Measurements from ENCODE around the gene C20orf144.
"Not testable (repeated sequence)": the region's sequence is repeated elsewhere in the genome, so short reads cannot be mapped to it uniquely, and the experiment has no call there.

The C20orf144 gene

DNA sequence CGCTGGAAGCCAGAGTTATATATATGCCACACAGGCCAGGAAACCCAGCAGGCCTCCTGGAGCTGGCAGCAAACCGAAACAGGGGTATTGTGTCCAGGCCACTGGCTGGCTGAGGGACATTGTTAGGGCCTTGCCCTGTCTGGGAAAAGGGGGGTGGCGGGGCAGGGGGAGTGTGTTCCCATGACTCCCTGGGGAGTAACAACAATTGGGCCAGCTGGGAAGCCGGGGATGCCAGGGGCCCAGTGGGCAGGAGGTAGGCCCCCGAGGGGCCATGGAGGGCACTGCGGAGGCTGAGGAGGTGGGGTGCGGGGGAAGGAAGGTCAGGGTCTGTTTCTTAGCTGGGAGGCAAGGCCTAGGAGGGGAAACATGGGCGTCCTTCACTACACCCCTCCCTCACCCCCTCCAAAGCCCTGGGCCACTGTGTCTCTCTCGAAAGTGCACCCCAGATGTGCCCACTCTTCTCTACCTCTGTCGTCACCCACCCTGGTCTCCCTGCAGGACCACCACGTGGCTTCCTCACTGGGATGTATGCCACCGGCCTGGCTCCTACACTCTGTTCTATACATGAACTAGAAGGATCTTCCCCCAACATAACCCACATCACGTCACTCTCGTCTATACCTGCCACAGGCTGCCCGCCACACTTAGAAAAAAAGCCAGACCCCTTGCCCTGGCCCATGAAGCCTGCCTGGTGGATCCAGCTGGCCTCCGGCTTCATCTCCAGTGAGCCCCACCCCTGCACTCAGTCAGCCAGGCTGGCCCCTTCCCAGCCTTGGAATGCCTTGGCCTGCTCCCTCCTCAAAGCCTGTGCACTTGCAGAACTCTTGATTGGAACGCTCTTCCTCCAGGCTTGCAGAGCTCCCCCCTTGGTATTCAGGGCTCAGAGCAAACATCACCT lies 31.9 kb downstream of the C20orf144 start:
- no peaks in the 10 kb centered on the region for H3K27me3 ChIP-seq (ENCODE audit: insufficient read depth, low read depth)
- H3K4me1 ChIP-seq (ENCODE audit: low read depth, poor library complexity, severe bottlenecking) = peaks cover 2% of the 10 kb centered on the region
- no peaks in the 10 kb centered on the region for H3K79me2 ChIP-seq (ENCODE audit: insufficient read depth, low read depth)
- no peak overlapping the region for H3K4me2 ChIP-seq
- TF ChIP-seq, protein P1, sequence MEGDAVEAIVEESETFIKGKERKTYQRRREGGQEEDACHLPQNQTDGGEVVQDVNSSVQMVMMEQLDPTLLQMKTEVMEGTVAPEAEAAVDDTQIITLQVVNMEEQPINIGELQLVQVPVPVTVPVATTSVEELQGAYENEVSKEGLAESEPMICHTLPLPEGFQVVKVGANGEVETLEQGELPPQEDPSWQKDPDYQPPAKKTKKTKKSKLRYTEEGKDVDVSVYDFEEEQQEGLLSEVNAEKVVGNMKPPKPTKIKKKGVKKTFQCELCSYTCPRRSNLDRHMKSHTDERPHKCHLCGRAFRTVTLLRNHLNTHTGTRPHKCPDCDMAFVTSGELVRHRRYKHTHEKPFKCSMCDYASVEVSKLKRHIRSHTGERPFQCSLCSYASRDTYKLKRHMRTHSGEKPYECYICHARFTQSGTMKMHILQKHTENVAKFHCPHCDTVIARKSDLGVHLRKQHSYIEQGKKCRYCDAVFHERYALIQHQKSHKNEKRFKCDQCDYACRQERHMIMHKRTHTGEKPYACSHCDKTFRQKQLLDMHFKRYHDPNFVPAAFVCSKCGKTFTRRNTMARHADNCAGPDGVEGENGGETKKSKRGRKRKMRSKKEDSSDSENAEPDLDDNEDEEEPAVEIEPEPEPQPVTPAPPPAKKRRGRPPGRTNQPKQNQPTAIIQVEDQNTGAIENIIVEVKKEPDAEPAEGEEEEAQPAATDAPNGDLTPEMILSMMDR (conservative IDR thresholded peaks at IDR 0.05; ENCODE audit: low read depth, low read length) = no peak
- H3K9ac ChIP-seq = no peak overlapping the region
- H2AFZ ChIP-seq (ENCODE audit: low read depth) = no peak overlapping the region
- no peak overlapping the region for H3K27ac ChIP-seq
- H3K4me3 ChIP-seq (IDR thresholded peaks at IDR 0.05; ENCODE audit: insufficient read depth, low read depth, low read length) = no peak overlapping the region
- H4K20me1 ChIP-seq (ENCODE audit: insufficient read depth) = no peaks in the 10 kb centered on the region
- no peaks in the 10 kb centered on the region for H3K36me3 ChIP-seq (ENCODE audit: insufficient read depth)

DNA sequence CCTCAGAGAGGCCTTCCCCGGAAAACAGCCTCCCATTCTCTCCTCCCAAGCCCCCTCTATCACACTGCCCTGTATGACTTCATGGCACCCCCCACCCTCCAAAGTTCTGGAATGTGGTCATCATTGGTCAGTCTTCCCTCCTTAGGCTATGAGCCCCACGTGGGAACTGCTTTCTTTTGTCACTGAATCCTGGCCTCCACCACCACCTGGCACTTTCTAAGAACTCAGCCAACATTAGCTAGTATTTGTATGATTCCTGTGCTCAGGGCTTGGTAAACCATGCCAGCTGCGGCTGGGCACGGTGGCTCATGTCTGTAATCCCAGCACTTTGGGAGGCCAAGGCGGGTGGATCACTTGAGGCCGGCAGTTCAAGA lies 32.5 kb downstream of the C20orf144 start:
- Histone ChIP-seq H3K36me3 (ENCODE audit: insufficient read depth) (no peaks in the 10 kb centered on the region), H3K27me3 (ENCODE audit: insufficient read depth, low read depth) (no peaks in the 10 kb centered on the region), H3K27ac (no peak overlapping the region), H4K20me1 (ENCODE audit: insufficient read depth) (no peaks in the 10 kb centered on the region), H3K9ac (no peak overlapping the region), H2AFZ (ENCODE audit: low read depth) (no peak overlapping the region), H3K4me1 (ENCODE audit: low read depth, poor library complexity, severe bottlenecking) (no peaks in the 10 kb centered on the region), H3K79me2 (ENCODE audit: insufficient read depth, low read depth) (no peaks in the 10 kb centered on the region), H3K4me3 (IDR thresholded peaks at IDR 0.05; ENCODE audit: insufficient read depth, low read depth, low read length) (no peak overlapping the region), H3K4me2 (no peak overlapping the region)
- TF ChIP-seq, protein P1 (conservative IDR thresholded peaks at IDR 0.05; ENCODE audit: low read depth, low read length) = no peak

DNA sequence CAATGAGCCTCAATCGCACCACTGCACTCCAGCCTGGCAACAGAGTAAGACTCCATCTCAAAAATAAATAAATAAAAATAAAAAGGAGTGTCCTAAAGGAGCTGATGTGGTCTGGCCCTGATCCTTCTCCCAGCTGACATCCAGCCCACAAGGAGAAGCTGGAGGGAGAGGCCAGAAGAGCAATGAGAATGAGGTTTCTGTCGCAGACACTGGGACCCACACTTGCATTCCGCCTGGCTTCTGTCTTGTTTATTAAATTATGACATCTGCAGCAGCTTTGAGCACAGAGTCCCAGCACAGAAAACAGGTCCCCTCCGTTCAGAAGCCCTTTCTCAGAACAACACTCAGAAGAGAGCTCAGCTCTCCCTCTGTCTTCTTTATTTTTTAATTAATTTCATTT lies 34.3 kb downstream of the C20orf144 start:
- H2AFZ ChIP-seq (ENCODE audit: low read depth) = no peak overlapping the region
- H3K36me3 ChIP-seq (ENCODE audit: insufficient read depth) = no peaks in the 10 kb centered on the region
- no peaks in the 10 kb centered on the region for H3K79me2 ChIP-seq (ENCODE audit: insufficient read depth, low read depth)
- no peaks in the 10 kb centered on the region for H4K20me1 ChIP-seq (ENCODE audit: insufficient read depth)
- no peaks in the 10 kb centered on the region for H3K27me3 ChIP-seq (ENCODE audit: insufficient read depth, low read depth)
- no peak overlapping the region for H3K4me3 ChIP-seq (IDR thresholded peaks at IDR 0.05; ENCODE audit: insufficient read depth, low read depth, low read length)
- H3K4me2 ChIP-seq = no peak overlapping the region
- no peak overlapping the region for H3K9ac ChIP-seq
- TF ChIP-seq, protein P1 (conservative IDR thresholded peaks at IDR 0.05; ENCODE audit: low read depth, low read length) = no peak
- H3K4me1 ChIP-seq (ENCODE audit: low read depth, poor library complexity, severe bottlenecking) = no peaks in the 10 kb centered on the region
- H3K27ac ChIP-seq = no peak overlapping the region

DNA sequence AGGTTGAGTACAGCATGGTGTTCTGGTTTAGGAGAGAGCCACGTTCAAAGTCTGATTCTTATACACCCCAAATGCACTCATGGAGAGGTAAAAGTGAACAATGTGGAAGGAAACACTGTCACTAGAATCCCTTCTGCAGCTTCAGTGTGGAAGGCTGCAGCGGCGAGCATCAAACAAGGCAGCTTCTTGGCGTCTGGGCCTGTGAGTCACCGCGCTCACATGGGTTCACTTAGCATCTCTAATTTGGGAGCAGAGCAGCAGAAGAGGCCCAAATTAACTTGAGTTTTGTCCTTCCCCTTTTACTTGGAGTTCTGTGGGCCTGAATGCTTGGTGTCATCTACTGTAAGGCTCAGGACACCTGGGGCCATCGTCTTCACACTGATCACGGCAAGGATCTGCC lies 35.0 kb downstream of the C20orf144 start:
- Histone ChIP-seq H3K36me3 (ENCODE audit: insufficient read depth) (no peaks in the 10 kb centered on the region), H3K27me3 (ENCODE audit: insufficient read depth, low read depth) (no peaks in the 10 kb centered on the region), H3K27ac (no peak overlapping the region), H3K9ac (no peak overlapping the region), H3K79me2 (ENCODE audit: insufficient read depth, low read depth) (no peaks in the 10 kb centered on the region), H3K4me3 (IDR thresholded peaks at IDR 0.05; ENCODE audit: insufficient read depth, low read depth, low read length) (no peak overlapping the region), H3K4me1 (ENCODE audit: low read depth, poor library complexity, severe bottlenecking) (no peaks in the 10 kb centered on the region), H3K4me2 (no peak overlapping the region), H4K20me1 (ENCODE audit: insufficient read depth) (no peaks in the 10 kb centered on the region), H2AFZ (ENCODE audit: low read depth) (no peak overlapping the region)
- TF ChIP-seq, protein P1 (conservative IDR thresholded peaks at IDR 0.05; ENCODE audit: low read depth, low read length) = no peak

DNA sequence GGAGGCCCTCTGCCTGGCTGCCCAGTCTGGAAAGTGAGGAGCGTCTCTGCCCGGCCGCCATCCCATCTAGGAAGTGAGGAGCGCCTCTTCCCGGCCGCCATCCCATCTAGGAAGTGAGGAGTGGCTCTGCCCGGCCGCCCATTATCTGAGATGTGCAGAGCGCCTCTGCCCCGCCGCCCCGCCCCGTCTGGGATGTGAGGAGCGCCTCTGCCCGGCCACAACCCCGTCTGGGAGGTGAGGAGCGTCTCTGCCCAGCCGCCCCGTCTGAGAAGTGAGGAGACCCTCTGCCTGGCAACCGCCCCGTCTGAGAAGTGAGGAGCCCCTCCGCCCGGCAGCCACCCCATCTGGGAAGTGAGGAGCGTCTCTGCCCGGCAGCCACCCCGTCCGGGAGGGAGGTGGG lies 36.8 kb downstream of the C20orf144 start:
- not testable (repeated sequence) for H4K20me1 ChIP-seq (ENCODE audit: insufficient read depth); H3K4me2 ChIP-seq

DNA sequence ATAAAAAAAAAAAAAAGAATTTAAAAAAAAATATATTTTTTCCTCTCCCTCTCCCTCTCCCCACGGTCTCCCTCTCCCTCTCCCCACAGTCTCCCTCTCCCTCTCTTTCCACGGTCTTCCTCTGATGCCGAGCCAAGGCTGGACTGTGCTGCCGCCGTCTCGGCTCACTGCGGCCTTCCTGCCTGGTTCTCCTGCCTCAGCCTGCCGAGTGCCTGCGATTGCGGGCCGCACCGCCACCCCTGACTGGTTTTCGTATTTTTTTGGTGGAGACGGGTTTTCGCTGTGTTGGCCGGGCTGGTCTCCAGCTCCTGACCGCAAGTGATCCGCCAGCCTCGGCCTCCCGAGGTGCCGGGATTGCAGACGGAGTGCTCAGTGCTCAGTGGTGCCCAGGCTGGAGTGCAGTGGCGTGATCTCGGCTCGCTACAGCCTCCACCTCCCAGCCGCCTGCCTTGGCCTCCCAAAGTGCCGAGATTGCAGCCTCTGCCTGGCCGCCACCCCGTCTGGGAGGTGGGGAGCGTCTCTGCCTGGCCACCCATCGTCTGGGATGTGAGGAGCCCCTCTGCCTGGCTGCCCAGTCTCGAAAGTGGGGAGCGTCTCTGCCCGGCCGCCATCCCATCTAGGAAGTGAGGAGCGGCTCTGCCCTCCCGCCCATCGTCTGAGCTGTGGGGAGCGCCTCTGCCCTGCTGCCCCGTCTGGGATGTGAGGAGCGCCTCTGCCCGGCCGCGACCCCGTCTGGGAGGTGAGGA lies 38.7 kb downstream of the C20orf144 start:
- H3K27me3 ChIP-seq (ENCODE audit: insufficient read depth, low read depth); H3K4me2 ChIP-seq; H3K9ac ChIP-seq; H3K79me2 ChIP-seq (ENCODE audit: insufficient read depth, low read depth); H2AFZ ChIP-seq (ENCODE audit: low read depth); H3K4me3 ChIP-seq (IDR thresholded peaks at IDR 0.05; ENCODE audit: insufficient read depth, low read depth, low read length); H3K27ac ChIP-seq; H3K4me1 ChIP-seq (ENCODE audit: low read depth, poor library complexity, severe bottlenecking); H4K20me1 ChIP-seq (ENCODE audit: insufficient read depth); H3K36me3 ChIP-seq (ENCODE audit: insufficient read depth): not testable (repeated sequence)

More for the DNA sequence above, 36.8 kb downstream of the C20orf144 start:
- H3K4me3 ChIP-seq (IDR thresholded peaks at IDR 0.05; ENCODE audit: insufficient read depth, low read depth, low read length); H2AFZ ChIP-seq (ENCODE audit: low read depth); H3K9ac ChIP-seq; H3K27me3 ChIP-seq (ENCODE audit: insufficient read depth, low read depth); H3K36me3 ChIP-seq (ENCODE audit: insufficient read depth); H3K79me2 ChIP-seq (ENCODE audit: insufficient read depth, low read depth); H3K27ac ChIP-seq; H3K4me1 ChIP-seq (ENCODE audit: low read depth, poor library complexity, severe bottlenecking): not testable (repeated sequence)

All from KMS-11 (cell line).